Aorta (tissue), 5 donors: ENCODE measurements around the gene FOXP2. TPM values are rescaled to one million over a fixed set of nuclear protein-coding genes. Genes with fewer than 3 reads are reported as not detected.
"Not testable (repeated sequence)": the region's sequence is repeated elsewhere in the genome, so short reads cannot be mapped to it uniquely, and the experiment has no call there.

Source experiments
- ATAC-seq: fragments of 200-7000 bp; cut with Tn5 transposase; one replicate; pipeline ENCODE4 v1.9.1; 2022; ENCODE audit warnings: moderate library complexity; ENCODE audit not compliant: low FRiP score
- DNase-seq, 2 donors: peaks; one replicate each; pipeline ENCODE4 v3.0.0-alpha.2; 2020
- H3K27ac ChIP-seq, 2 donors: one replicate each; pipeline ENCODE4 v1.5.1; 2013; ENCODE audit warnings: low read length in 2 of 2, mild to moderate bottlenecking in 2 of 2, moderate library complexity in 2 of 2, control low read depth in 1 of 2, inconsistent platforms in 1 of 2, low read depth in 1 of 2
- H3K27me3 ChIP-seq, 2 donors: one replicate each; pipeline ENCODE4 v1.6.1; 2013; ENCODE audit warnings: control low read depth in 1 of 2, low read length in 1 of 2, mild to moderate bottlenecking in 1 of 2, moderate library complexity in 1 of 2; ENCODE audit not compliant: insufficient read depth in 2 of 2, control insufficient read depth in 1 of 2
- H3K36me3 ChIP-seq, 2 donors: one replicate each; pipeline ENCODE4 v1.6.1; 2013; ENCODE audit warnings: control low read depth in 1 of 2, low read length in 1 of 2, mild to moderate bottlenecking in 1 of 2; ENCODE audit not compliant: insufficient read depth in 2 of 2, control insufficient read depth in 1 of 2
- H3K4me1 ChIP-seq, 2 donors: one replicate each; pipeline ENCODE4 v1.6.1; 2013; ENCODE audit warnings: low read length in 2 of 2, control low read depth in 1 of 2, mild to moderate bottlenecking in 1 of 2, moderate library complexity in 1 of 2; ENCODE audit not compliant: insufficient read depth in 2 of 2, control insufficient read depth in 1 of 2
- H3K4me3 ChIP-seq, 2 donors: one replicate each; pipeline ENCODE4 v1.5.1; 2013; ENCODE audit warnings: low read length in 2 of 2, control low read depth in 1 of 2, mild to moderate bottlenecking in 1 of 2
- H3K9me3 ChIP-seq: one replicate; pipeline ENCODE4 v1.6.1; 2013; ENCODE audit warnings: mild to moderate bottlenecking, low read length; ENCODE audit not compliant: control insufficient read depth
- WGBS, 2 donors: extraction: QIAGEN DNeasy Blood & Tissue Kit; methylation state at CpG; one replicate each; pipeline ENCODE4 v1.1.7; 2013; 5-methylcytosine and 5-hydroxymethylcytosine counted together
- intact Hi-C, 2 donors: fragments of 100-400 bp; cut with DNase I; formaldehyde crosslinking; loops; one replicate each; pipeline versions ENCODE4 v1.14.2 to v1.15.0; 2022
- polyA plus RNA-seq, 2 donors: library from polyadenylated mRNA; stranded (reverse); fragments of 200-250 nt; gene quantifications; one replicate each; pipeline ENCODE4 v1.2.3, GENCODE V29; 2013
- total RNA-seq, 2 donors: library from RNA; stranded (reverse); fragmentation: NEBNext Ultra II Directional; extraction: Animal tissue kit (Norgen Biotek cat#: 25700); gene quantifications; one replicate each; pipeline ENCODE4 v1.2.1, GENCODE V29; 2021
- donor health status: healthy with polysubstance abuse.
- donor health status: Bipolar disorder and iron deficiency.
- donor health status: DM: no; HTN: no; CAD: no.
- donor health status: DM: no; HTN: no; CAD: no.
- donor health status: DM: yes; HTN: yes; CAD: no.

Gene FOXP2
- total and polyA plus RNA-seq, 4 donors: 1.1 to 18.1 (median 9.7) TPM

GRCh38 chr7:114569220-114569619, 154.6 kb downstream of the FOXP2 start:
- H3K27me3 ChIP-seq: no peaks in the 10 kb centered on the region
- 88 to 92% methylated on average over 1 of the region's 1 CpG for WGBS, 2 donors
- no peak overlapping the region for H3K27ac ChIP-seq
- no peaks in the 10 kb centered on the region for H3K9me3 ChIP-seq
- H3K4me3 ChIP-seq: no peak overlapping the region
- no peaks in the 10 kb centered on the region for H3K4me1 ChIP-seq
- ATAC-seq (no peak), DNase-seq (no peak)
- no peaks in the 10 kb centered on the region for H3K36me3 ChIP-seq
- intact Hi-C loops: no loop called here

GRCh38 chr7:114574384-114574783, 159.8 kb downstream of the FOXP2 start:
- DNase-seq (no peak), ATAC-seq (no peak)
- Histone ChIP-seq H3K27ac (no peak overlapping the region), H3K27me3 (no peaks in the 10 kb centered on the region), H3K4me1 (no peaks in the 10 kb centered on the region), H3K4me3 (no peak overlapping the region), H3K36me3 (no peaks in the 10 kb centered on the region), H3K9me3 (no peaks in the 10 kb centered on the region)
- intact Hi-C loops: no loop called here
- 47 to 50% methylated on average over 2 of the region's 2 CpGs for WGBS, 2 donors

- intact Hi-C loops: no loop called here
- Histone ChIP-seq H3K4me1 (no peaks in the 10 kb centered on the region), H3K27me3 (no peaks in the 10 kb centered on the region), H3K9me3 (no peaks in the 10 kb centered on the region), H3K4me3 (no peak overlapping the region), H3K27ac (no peak overlapping the region), H3K36me3 (no peaks in the 10 kb centered on the region)
- 86 to 88% methylated on average over 4 of the region's 4 CpGs for WGBS, 2 donors
- DNase-seq (no peak), ATAC-seq (no peak)
Observed at GRCh38 chr7:114575098-114575497, 160.5 kb downstream of the FOXP2 start.

GRCh38 chr7:114580963-114581362, 166.3 kb downstream of the FOXP2 start:
- H3K9me3 ChIP-seq, H3K36me3 ChIP-seq, intact Hi-C loops, H3K4me1 ChIP-seq, H3K27ac ChIP-seq, ATAC-seq, H3K27me3 ChIP-seq, DNase-seq, H3K4me3 ChIP-seq: not testable (repeated sequence)
- 92 to 96% methylated on average over 3 of the region's 3 CpGs for WGBS, 2 donors

- intact Hi-C loops: no loop called here
- Histone ChIP-seq H3K9me3 (no peaks in the 10 kb centered on the region), H3K27me3 (no peaks in the 10 kb centered on the region), H3K36me3 (no peaks in the 10 kb centered on the region), H3K4me3 (no peak overlapping the region), H3K27ac (no peak overlapping the region), H3K4me1 (no peaks in the 10 kb centered on the region)
- DNase-seq: no peak
- WGBS, 2 donors: 94 to 97% methylated on average over 1 of the region's 1 CpG
- ATAC-seq: no peak
Observed at GRCh38 chr7:114588506-114588905, 173.9 kb downstream of the FOXP2 start.

- no peak for DNase-seq
- no peaks in the 10 kb centered on the region for H3K4me1 ChIP-seq
- intact Hi-C loops: no loop called here
- ATAC-seq: no peak
- H3K4me3 ChIP-seq: no peak overlapping the region
- H3K9me3 ChIP-seq: no peaks in the 10 kb centered on the region
- no peak overlapping the region for H3K27ac ChIP-seq
- no peaks in the 10 kb centered on the region for H3K27me3 ChIP-seq
- no peaks in the 10 kb centered on the region for H3K36me3 ChIP-seq
Observed at GRCh38 chr7:114589436-114589835, 174.8 kb downstream of the FOXP2 start.

GRCh38 chr7:114590298-114590697, 175.7 kb downstream of the FOXP2 start:
- H3K9me3 ChIP-seq: no peaks in the 10 kb centered on the region
- no peaks in the 10 kb centered on the region for H3K36me3 ChIP-seq
- ATAC-seq: no peak
- no peak overlapping the region for H3K27ac ChIP-seq
- H3K4me3 ChIP-seq: no peak overlapping the region
- intact Hi-C loops: no loop called here
- WGBS, 2 donors: 75 to 79% methylated on average over 2 of the region's 2 CpGs
- H3K4me1 ChIP-seq: no peaks in the 10 kb centered on the region
- H3K27me3 ChIP-seq: no peaks in the 10 kb centered on the region
- DNase-seq: no peak

- intact Hi-C loops: no loop called here
- no peak for ATAC-seq
- Histone ChIP-seq H3K4me3 (no peak overlapping the region), H3K9me3 (no peaks in the 10 kb centered on the region), H3K4me1 (no peaks in the 10 kb centered on the region), H3K27me3 (no peaks in the 10 kb centered on the region), H3K36me3 (no peaks in the 10 kb centered on the region), H3K27ac (no peak overlapping the region)
- no peak for DNase-seq
- 71 to 81% methylated on average over 4 of the region's 4 CpGs for WGBS, 2 donors
Observed at GRCh38 chr7:114598946-114599345, 184.3 kb downstream of the FOXP2 start.

GRCh38 chr7:114606100-114606499, 191.5 kb downstream of the FOXP2 start:
- Histone ChIP-seq H3K27me3 (no peaks in the 10 kb centered on the region), H3K9me3 (no peaks in the 10 kb centered on the region), H3K4me3 (no peak overlapping the region), H3K36me3 (no peaks in the 10 kb centered on the region), H3K27ac (no peak overlapping the region), H3K4me1 (no peaks in the 10 kb centered on the region)
- intact Hi-C loops: no loop called here
- WGBS, 2 donors: 86 to 95% methylated on average over 2 of the region's 2 CpGs
- ATAC-seq: no peak
- no peak for DNase-seq
